ENCODE results near the gene CDC27.

DNA sequence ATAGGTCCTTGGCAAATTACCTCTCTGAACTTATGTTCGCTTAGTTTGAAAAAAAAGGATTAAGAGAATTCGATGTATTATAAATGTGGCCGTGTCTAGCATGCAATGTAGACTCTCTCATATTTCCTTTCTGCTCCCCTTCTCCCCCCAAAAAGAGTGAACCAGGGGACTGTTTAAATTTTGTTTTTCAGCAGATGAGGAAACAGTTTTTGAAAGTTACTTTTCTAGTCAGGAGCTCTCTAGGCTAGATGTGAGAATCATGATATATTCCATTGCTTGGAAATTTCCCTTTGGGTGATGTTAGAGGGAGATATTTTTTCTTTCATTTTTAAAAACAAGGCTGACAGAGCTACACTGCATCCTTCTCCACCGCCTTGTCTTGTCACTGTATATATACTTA, 1.1 kb upstream of the CDC27 start:
- TF ChIP-seq EZH2 (IDR thresholded peaks at IDR 0.05; ENCODE audit: insufficient read depth, low read length) (no peak), CTCF (IDR thresholded peaks at IDR 0.05; ENCODE audit: insufficient read depth, low read depth, low read length) (no peak)
